Stomach (tissue), 9 donors: ENCODE results near the gene NPAS2. TPM values are rescaled to one million over a fixed set of nuclear protein-coding genes. Genes with fewer than 3 reads are reported as not detected.

Experiments used
- DNase-seq, 2 donors: peaks; one replicate each; pipeline versions ENCODE4 v3.0.0 to v3.0.0-alpha.2; 2013 to 2019
- H3K27ac ChIP-seq, 5 donors: fragments of 200-600 bp in 4 of 5; sonication (generic) in 4 of 5; one replicate each; pipeline ENCODE4 v1.5.1; 2013 to 2019; ENCODE audit warnings: mild to moderate bottlenecking in 1 of 5, moderate library complexity in 1 of 5
- H3K27me3 ChIP-seq, 3 donors: fragments of 200-600 bp; sonication (generic); one replicate each; pipeline ENCODE4 v1.5.1; 2017 to 2019; ENCODE audit warnings: mixed run types in 1 of 3
- H3K36me3 ChIP-seq, 4 donors: fragments of 200-600 bp; sonication (generic); 1 replicate in 3 of 4; 2 replicates in 1 of 4; pipeline ENCODE4 v1.5.1; 2016 to 2019
- H3K4me1 ChIP-seq, 4 donors: fragments of 200-600 bp; sonication (generic); one replicate each; pipeline ENCODE4 v1.5.1; 2016 to 2019
- H3K4me3 ChIP-seq, 4 donors: fragments of 200-600 bp; sonication (generic) in 3 of 4; one replicate each; pipeline ENCODE4 v1.5.1; 2016 to 2019; ENCODE audit warnings: mild to moderate bottlenecking in 1 of 4
- H3K9me3 ChIP-seq, 4 donors: fragments of 200-600 bp; sonication (generic); one replicate each; pipeline ENCODE4 v1.5.1; 2016 to 2019
- EP300 ChIP-seq: sonication (generic); formaldehyde crosslinking; IDR thresholded peaks from one replicate; pipeline ENCODE4 v1.6.1; 2017; ENCODE audit warnings: antibody characterized with exemption
- POLR2A ChIP-seq, 4 donors: fragments of 450-650 bp; IDR thresholded peaks; one replicate each; pipeline ENCODE4 v1.6.1; 2016; ENCODE audit warnings: antibody characterized with exemption in 4 of 4, control low read depth in 2 of 4, mild to moderate bottlenecking in 1 of 4, moderate library complexity in 1 of 4
- POLR2AphosphoS5 ChIP-seq, 3 donors: sonication (generic); formaldehyde crosslinking; IDR thresholded peaks; one replicate each; pipeline ENCODE4 v1.6.1; 2016; ENCODE audit warnings: antibody characterized with exemption in 3 of 3
- WGBS, 5 donors: extraction: QIAGEN DNeasy Blood & Tissue Kit in 3 of 5; methylation state at CpG; one replicate each; pipeline versions ENCODE4 v1.1.5 to v1.1.7; 2013 to 2018; 5-methylcytosine and 5-hydroxymethylcytosine counted together
- intact Hi-C: fragments of 100-400 bp; cut with DNase I; formaldehyde crosslinking; loops from one replicate; pipeline ENCODE4 v1.15.1; 2023; ENCODE audit warnings: low total_unique reads
- polyA plus RNA-seq, 3 donors: library from polyadenylated mRNA; stranded (reverse); fragments of 200-250 nt; gene quantifications; one replicate each; pipeline ENCODE4 v1.2.3, GENCODE V29; 2013
- total RNA-seq, 5 donors: library from RNA; depleted of rRNA; stranded (reverse); fragments of >200 nt; gene quantifications; one replicate each; pipeline versions ENCODE4 v1.1.0 to v1.2.3, GENCODE V29; 2014 to 2016
- TF ChIP-seq, protein P1 (sequence below), 7 experiments: fragments of 450-650 bp in 4 of 7; fragments of 200-600 bp in 3 of 7; sonication (generic) in 3 of 7; IDR thresholded peaks; one replicate each; pipeline ENCODE4 v1.5.1; 2016 to 2019; ENCODE audit warnings: antibody characterized with exemption in 7 of 7, control low read depth in 2 of 7, mild to moderate bottlenecking in 1 of 7
- donor health status: healthy with polysubstance abuse.
- donor health status: Bipolar disorder and iron deficiency.
- donor health status: healthy.

Gene NPAS2
- total and polyA plus RNA-seq, 8 donors: 13.1 to 148 (median 28.0) TPM

DNA sequence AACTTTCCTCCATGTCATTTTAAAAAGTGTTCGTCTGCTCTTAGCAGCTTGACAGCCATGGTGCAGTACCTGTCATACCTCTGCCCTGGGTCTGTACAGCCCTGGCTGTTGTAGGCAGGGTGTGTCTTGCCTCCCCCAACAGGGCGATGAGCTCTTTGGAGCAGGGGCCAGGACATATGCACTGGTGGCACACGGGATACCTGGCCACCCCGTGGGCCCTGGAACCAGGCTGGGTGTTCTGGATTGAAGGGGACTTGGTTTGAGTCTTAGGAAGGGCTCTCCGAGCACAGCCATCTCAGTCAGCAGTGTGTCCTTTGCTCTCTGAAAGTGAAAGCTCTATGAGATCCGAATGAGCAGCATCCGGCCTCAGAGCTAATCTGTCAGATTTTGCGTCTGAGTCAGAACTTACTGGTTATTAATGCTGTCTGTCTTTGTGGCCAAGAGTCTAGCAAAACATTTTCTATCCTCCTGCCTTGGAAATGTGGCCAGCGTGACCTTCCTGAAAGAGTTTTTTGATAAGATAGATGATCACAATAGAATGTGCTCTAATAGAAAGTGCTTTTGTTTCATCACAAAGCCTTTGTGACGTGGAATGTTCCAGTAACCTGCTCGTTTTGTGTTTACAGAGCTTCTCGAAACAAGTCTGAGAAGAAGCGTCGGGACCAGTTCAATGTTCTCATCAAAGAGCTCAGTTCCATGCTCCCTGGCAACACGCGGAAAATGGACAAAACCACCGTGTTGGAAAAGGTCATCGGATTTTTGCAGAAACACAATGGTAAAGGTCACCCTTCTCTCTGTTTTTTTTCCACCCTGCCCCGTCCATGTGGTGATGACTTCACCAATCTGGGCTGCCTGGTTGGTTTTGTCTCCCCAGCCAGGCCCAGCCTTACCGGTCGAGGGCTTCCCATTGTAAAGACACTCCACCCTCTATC is 104.8 kb downstream of the NPAS2 start:
- TF ChIP-seq, protein P1, sequence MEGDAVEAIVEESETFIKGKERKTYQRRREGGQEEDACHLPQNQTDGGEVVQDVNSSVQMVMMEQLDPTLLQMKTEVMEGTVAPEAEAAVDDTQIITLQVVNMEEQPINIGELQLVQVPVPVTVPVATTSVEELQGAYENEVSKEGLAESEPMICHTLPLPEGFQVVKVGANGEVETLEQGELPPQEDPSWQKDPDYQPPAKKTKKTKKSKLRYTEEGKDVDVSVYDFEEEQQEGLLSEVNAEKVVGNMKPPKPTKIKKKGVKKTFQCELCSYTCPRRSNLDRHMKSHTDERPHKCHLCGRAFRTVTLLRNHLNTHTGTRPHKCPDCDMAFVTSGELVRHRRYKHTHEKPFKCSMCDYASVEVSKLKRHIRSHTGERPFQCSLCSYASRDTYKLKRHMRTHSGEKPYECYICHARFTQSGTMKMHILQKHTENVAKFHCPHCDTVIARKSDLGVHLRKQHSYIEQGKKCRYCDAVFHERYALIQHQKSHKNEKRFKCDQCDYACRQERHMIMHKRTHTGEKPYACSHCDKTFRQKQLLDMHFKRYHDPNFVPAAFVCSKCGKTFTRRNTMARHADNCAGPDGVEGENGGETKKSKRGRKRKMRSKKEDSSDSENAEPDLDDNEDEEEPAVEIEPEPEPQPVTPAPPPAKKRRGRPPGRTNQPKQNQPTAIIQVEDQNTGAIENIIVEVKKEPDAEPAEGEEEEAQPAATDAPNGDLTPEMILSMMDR (IDR thresholded peaks at IDR 0.05): no peak
- TF ChIP-seq POLR2AphosphoS5 (IDR thresholded peaks at IDR 0.05): peak in 1 of 3 donors; percentile 25
- Histone ChIP-seq H3K27me3 (no peaks in the 10 kb centered on the region), H3K9me3 (no peaks in the 10 kb centered on the region), H3K4me3 (peak overlapping the region; percentile 10 to 27 (median 26)), H3K36me3 (peaks cover 0 to 19% (median 16%) of the 10 kb centered on the region in 4 donors), H3K27ac (peak overlapping the region; percentile 70 to 84 (median 79)), H3K4me1 (peaks cover 0 to 19% (median 17%) of the 10 kb centered on the region in 4 donors)
- intact Hi-C loops: no loop called here
- WGBS, 5 donors: 33 to 39% (median 36%) methylated on average over 21 of the region's 21 CpGs
- DNase-seq: peak; percentile 35 to 65

DNA sequence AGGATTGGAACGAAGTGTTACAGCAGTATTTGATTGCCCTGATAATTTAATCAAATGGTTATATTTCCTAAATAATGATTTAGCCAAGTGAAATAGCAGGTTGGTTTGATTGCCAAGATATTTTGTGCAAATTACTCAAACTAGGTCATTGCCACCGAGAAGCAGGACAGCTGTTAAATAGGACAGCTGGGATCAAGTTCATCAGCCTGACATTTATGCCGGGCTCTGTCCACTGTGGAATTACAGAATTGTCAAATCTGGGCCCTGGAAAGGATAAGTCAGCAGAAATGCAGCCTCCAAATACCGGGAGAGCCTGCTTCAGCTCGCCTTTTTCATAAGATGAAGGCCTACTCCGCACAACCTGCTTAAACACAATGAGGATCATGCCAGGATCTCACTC is 108.3 kb downstream of the NPAS2 start:
- Histone ChIP-seq H3K27me3 (no peaks in the 10 kb centered on the region), H3K36me3 (peaks cover 6 to 29% (median 19%) of the 10 kb centered on the region in 4 donors), H3K4me1 (peaks cover 0 to 19% (median 17%) of the 10 kb centered on the region in 4 donors), H3K27ac (peak overlapping the region in 1 of 5 donors; percentile 6), H3K4me3 (no peak overlapping the region), H3K9me3 (no peaks in the 10 kb centered on the region)
- no peak for DNase-seq
- WGBS, 5 donors: 47 to 69% (median 56%) methylated on average over 6 of the region's 6 CpGs
- TF ChIP-seq POLR2A (IDR thresholded peaks at IDR 0.05) (no peak), POLR2AphosphoS5 (IDR thresholded peaks at IDR 0.05) (no peak), EP300 (no peak)
- TF ChIP-seq, protein P1 (IDR thresholded peaks at IDR 0.05): no peak
- intact Hi-C loops: no loop called here

DNA sequence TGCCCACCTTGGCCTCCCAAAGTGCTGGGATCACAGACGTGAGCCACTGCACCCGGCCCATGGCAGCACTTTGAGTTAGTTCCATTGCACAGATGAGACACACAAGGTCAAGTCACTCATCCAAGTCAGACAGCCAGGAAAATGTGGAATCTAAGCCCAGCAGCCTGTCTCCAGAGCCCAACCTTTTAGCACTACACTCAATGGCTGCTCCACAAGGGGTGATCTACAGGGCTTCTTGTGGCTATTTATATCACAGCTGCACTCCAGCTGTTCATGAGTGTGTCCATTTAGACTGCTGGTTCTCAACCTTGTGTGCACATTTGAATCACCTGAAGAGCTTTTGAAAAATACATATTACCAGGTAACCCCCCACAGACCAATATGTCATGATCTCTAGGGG is 109.2 kb downstream of the NPAS2 start:
- no peak for DNase-seq
- no peaks in the 10 kb centered on the region for H3K27me3 ChIP-seq
- peaks cover 8 to 37% (median 27%) of the 10 kb centered on the region in 4 donors for H3K36me3 ChIP-seq
- intact Hi-C loops: no loop called here
- no peaks in the 10 kb centered on the region for H3K9me3 ChIP-seq
- 70 to 95% (median 86%) methylated on average over 2 of the region's 2 CpGs for WGBS, 5 donors
- no peak overlapping the region for H3K4me3 ChIP-seq
- TF ChIP-seq, protein P1 (IDR thresholded peaks at IDR 0.05): no peak
- no peak for TF ChIP-seq POLR2A (IDR thresholded peaks at IDR 0.05)
- TF ChIP-seq POLR2AphosphoS5 (IDR thresholded peaks at IDR 0.05): no peak
- no peak for TF ChIP-seq EP300
- no peak overlapping the region for H3K27ac ChIP-seq
- H3K4me1 ChIP-seq: peaks cover 0 to 13% (median 12%) of the 10 kb centered on the region in 4 donors

DNA sequence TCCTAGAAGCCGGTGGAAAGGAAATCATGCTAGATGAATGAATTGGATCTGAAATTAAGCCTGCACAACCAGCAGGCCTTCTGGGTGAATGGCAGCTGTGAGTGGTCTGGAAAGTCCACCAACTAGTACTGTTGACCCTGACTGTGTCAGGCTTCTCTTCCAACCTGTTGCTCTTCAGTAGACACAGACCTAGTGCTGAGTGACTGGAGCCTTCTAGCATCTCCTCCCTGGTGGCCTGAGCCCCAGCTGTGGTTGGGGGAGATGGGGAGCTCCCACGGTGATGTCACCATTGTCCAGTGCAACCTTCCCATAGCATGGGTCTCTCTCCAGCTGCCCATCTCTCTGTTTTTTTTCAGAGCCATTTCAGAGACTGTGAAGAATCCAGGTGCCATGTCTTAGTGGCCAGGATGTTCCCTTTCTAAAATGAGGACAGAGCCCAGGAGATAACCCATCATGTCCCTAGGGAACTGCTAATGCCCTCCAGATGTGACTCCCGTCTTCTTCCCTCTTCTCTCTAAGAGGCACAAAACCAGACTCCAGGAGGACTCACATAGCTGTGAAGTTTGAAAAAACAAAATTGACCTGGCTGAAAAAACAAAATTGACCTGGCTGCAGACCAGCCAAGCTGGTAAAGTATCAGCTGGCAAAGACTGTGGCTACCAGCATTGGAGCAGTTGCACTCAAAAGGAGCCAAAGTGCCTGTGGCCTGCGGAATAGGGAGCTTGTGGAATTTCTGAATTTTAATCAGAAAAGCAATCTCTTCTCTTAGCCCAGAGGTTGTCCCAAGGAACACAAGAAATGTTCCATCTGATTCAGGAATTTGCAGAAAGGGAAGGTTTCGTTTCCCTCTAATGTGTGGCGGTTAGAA is 114.8 kb downstream of the NPAS2 start:
- Histone ChIP-seq H3K4me1 (peaks cover 0 to 13% (median 3%) of the 10 kb centered on the region in 4 donors), H3K36me3 (peaks cover 8 to 51% (median 42%) of the 10 kb centered on the region in 4 donors), H3K9me3 (no peaks in the 10 kb centered on the region), H3K27me3 (no peaks in the 10 kb centered on the region), H3K27ac (no peak overlapping the region), H3K4me3 (no peak overlapping the region)
- 77 to 89% (median 86%) methylated on average over 6 of the region's 6 CpGs for WGBS, 5 donors
- DNase-seq: no peak
- no peak for TF ChIP-seq EP300
- TF ChIP-seq POLR2AphosphoS5 (IDR thresholded peaks at IDR 0.05): no peak
- TF ChIP-seq, protein P1 (IDR thresholded peaks at IDR 0.05): no peak
- TF ChIP-seq POLR2A (IDR thresholded peaks at IDR 0.05): no peak
- intact Hi-C loops: no loop called here
